Choroid plexus epithelial cell (primary cell): ENCODE measurements around the gene POU6F1.
"Not testable (repeated sequence)": the region's sequence is repeated elsewhere in the genome, so short reads cannot be mapped to it uniquely, and the experiment has no call there.

Source experiments
- DNase-seq: peaks from one replicate; pipeline ENCODE4 v3.0.0-alpha.2; 2010; ENCODE audit warnings: low read depth
- H3K4me3 ChIP-seq: 2 replicates; pipeline ENCODE4 v1.5.1; 2011; ENCODE audit warnings: low read depth, mild to moderate bottlenecking, control low read depth, low read length, moderate library complexity
- CTCF ChIP-seq: conservative IDR thresholded peaks from 2 replicates; pipeline ENCODE4 v1.5.1; 2011; ENCODE audit warnings: low read depth, mild to moderate bottlenecking, control low read depth, inconsistent platforms, low read length, moderate library complexity

Gene POU6F1, protein sequence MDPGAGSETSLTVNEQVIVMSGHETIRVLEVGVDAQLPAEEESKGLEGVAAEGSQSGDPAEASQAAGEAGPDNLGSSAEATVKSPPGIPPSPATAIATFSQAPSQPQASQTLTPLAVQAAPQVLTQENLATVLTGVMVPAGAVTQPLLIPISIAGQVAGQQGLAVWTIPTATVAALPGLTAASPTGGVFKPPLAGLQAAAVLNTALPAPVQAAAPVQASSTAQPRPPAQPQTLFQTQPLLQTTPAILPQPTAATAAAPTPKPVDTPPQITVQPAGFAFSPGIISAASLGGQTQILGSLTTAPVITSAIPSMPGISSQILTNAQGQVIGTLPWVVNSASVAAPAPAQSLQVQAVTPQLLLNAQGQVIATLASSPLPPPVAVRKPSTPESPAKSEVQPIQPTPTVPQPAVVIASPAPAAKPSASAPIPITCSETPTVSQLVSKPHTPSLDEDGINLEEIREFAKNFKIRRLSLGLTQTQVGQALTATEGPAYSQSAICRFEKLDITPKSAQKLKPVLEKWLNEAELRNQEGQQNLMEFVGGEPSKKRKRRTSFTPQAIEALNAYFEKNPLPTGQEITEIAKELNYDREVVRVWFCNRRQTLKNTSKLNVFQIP

DNA sequence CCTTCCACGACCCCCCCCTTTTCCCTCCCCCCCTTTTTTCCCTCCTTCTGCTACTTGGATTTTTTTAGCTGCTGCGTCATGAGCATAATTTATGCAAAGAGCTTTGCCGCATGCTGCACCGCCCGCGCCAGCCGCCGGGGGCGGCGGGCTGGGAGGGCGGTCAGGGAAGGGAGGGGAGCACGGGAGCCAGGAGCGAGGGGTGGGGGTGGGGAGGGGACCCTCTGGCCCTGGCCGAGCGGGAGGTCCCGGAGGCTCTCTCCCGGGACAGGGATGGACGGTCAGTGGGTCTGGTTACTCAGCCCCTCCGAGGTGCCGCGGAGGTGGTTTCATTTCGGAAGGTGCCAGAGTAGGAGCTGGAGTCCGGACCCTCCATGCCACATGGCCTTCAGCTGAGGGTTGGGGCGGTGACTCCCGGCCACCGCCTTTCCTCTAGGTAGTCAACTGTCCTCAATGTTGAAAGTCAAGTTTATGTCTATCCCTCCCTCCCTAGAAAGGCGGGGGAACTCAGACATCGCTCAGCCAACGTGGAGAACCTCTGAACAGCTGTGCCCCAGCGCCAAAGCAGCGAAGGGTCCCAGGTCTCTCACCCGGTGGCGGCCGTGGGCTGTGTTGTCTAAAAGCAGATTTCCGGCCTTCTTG, at the start of gene POU6F1:
TSS of gene POU6F1 (minus strand) at position 95 of the 639 bp plus-strand sequence. CDS start 11,226 bp downstream, outside the sequence.
- DNase-seq, result peak; percentile 79
- peak; percentile 57 for TF ChIP-seq CTCF

GRCh38 chr12:51265024-51265423, 47.2 kb upstream of the POU6F1 start:
- no peak for DNase-seq
- H3K4me3 ChIP-seq, result no peak overlapping the region
- no peak for TF ChIP-seq CTCF

More for the DNA sequence above, at the start of gene POU6F1:
- H3K4me3 ChIP-seq, result peak within 1 kb of the TSS; percentile 84

DNA sequence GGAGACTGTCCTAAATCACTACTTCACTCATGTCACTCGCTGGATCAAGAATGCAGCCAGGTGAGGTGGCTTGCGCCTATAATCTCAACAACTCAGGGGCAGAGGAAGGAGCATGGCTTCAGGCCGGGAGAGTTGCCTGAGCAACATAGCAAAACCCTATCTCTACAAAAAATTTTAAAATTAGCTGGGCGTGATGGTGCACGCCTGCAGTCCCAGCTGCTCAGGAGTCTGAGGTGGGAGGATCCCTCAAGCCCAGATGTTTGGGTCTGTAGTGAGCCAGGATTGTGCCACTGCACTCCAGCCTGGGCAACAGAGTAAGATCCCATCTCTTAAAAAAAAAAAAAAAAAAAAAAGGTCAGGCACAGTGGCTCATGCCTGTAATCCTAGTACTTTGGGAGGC, 46.4 kb upstream of the POU6F1 start:
- no peak for DNase-seq
- H3K4me3 ChIP-seq, result no peak overlapping the region
- no peak for TF ChIP-seq CTCF

DNA sequence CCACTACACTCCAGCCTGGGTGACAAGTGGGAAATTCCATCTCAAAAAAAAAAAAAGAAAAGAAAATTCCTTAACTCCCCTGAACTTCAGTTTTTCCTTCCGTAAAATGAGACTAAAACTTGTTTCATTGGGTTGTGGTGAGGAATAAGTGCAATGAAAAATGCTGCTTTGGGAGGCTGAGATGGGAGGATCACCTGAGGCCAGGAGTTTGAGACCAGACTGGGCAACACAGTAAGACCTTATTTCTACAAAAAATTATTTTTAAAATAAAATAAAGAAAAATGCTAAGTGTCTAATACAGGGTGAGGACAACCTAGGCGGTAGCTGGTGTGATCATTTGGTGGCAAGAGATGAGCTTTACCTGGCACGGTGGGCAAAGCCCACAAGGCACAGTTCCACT, 45.5 kb upstream of the POU6F1 start:
- DNase-seq, result no peak
- no peak overlapping the region for H3K4me3 ChIP-seq
- no peak for TF ChIP-seq CTCF

DNA sequence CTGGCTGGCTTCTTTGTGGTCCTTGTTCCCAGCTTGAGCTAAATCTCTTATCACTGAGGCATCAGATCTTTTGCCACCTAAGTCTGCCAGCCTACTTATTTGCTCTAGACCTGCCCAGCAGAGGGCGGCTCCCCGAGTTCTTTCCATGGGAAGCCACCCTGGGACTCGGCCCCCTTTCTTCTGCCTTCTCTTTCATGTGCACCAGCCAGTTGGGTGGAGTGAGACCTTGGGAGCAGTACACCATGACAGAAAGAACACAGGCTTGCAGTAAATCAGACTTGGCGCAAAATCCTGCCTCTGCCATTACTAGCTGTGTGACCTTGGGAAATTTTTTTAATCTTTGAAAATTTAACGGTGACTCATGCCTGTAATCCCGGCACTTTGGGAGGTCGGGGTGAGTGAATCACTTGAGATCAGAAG, 44.9 kb upstream of the POU6F1 start:
- peak; percentile 33 for TF ChIP-seq CTCF
- DNase-seq, result peak; percentile 15
- no peak overlapping the region for H3K4me3 ChIP-seq

- not testable (repeated sequence) for DNase-seq, H3K4me3 ChIP-seq
Observed at GRCh38 chr12:51259600-51259999, 41.7 kb upstream of the POU6F1 start.

DNA sequence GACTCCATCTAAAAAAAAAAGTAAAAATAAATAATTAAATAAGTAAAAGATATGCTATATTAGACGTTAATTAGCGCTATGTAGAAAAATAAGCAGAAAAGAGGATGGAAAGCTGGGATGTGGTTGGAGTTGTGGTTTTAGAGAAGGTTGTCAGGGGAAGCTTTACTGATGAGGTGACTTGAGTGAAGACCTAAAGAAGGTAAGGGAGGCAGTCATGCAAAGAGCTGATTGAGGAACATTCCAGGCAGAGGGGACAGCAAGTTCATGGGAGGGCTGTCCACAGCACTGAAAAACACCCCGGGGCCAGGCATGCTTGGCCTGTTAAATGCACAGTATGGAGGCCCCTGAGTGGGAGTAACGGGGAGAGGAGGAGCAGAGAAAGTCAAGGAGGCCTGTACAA, 36.7 kb upstream of the POU6F1 start:
- H3K4me3 ChIP-seq, result no peak overlapping the region
- no peak for DNase-seq
- TF ChIP-seq CTCF, result no peak
